ENCODE measurements around the gene PPM1H. TPM values are rescaled to one million over a fixed set of nuclear protein-coding genes. Genes with fewer than 3 reads are reported as not detected.

The PPM1H gene
- total and polyA plus RNA-seq, 2 of the 8 experiments (the other 6 are each of a cell fraction or from before 2014, with no cell fraction given): 16.4 to 36.1 TPM

DNA sequence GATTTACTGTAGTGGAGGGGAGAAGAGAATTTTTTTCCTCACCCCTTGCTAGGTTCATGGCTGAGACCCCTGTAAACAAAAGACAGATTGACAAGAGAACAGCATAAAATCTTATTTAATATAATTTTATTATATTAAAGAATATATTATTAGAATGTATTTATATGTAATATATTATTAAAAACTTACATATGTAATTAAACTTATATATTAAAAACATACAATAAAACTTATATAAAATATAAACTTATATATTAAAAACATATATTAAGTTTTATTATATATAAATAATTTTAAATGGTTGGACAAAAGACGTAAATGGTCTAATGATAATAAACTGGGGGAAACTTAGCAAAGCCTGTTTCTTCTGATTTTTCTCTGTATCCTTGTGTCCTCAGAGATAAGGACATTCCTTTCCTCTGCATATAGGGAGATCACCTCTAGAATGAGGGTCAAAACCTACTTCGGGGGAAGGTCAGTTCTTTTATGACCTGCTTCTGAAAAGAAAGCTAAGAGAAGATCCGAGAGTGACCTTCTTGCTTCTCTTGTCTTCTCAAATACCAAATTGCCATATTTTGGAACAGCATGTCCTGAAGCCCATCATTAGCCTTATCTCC, 8.9 kb upstream of the PPM1H start:
- Histone ChIP-seq H3K23me2 (ENCODE audit: low read depth, low read length) (no peaks in the 10 kb centered on the region; the same call in 1 of the 2 replicates), H3K9me3 (ENCODE audit: insufficient read depth in 2 of 2, low read depth in 1 of 2, low read length in 1 of 2) (no peaks in the 10 kb centered on the region), H2BK5ac (ENCODE audit: low read depth, low read length) (no peak overlapping the region), H2BK120ac (replicated peaks; ENCODE audit: low read depth, low read length) (no peak overlapping the region), H4K91ac (replicated peaks; ENCODE audit: insufficient read length, low read length) (no peak overlapping the region), H3K4ac (replicated peaks; ENCODE audit: insufficient read length, low read depth, low read length) (no peak overlapping the region), H3K79me2 (ENCODE audit: control insufficient read depth in 1 of 2, insufficient read depth in 2 of 2, low read length in 2 of 2) (no peaks in the 10 kb centered on the region), H3K4me2 (ENCODE audit: insufficient read depth in 1 of 2, low read depth in 2 of 2, low read length in 2 of 2) (no peak overlapping the region), H3K4me3 (ENCODE audit: extremely low read depth in 1 of 4, insufficient read depth in 2 of 4, low read depth in 3 of 4, low read length in 4 of 4) (no peak overlapping the region), H3K9ac (replicated peaks in 1 of 4; ENCODE audit: extremely low read depth in 1 of 4, low read depth in 3 of 4, low read length in 3 of 4) (no peak overlapping the region), H3K56ac (replicated peaks; ENCODE audit: insufficient read length, low read depth, low read length) (no peak overlapping the region), H4K20me1 (replicated peaks in 1 of 2; ENCODE audit: control insufficient read depth in 1 of 2, insufficient read depth in 2 of 2, low read length in 2 of 2) (no peaks in the 10 kb centered on the region), H2BK12ac (ENCODE audit: low read depth, low read length) (no peak overlapping the region), H2AFZ (ENCODE audit: low read length) (no peak overlapping the region), H3K14ac (ENCODE audit: insufficient read length) (no peak overlapping the region), H3K27me3 (replicated peaks in 1 of 4; ENCODE audit: control insufficient read depth in 3 of 4, extremely low read depth in 1 of 4, insufficient read depth in 3 of 4, low read length in 3 of 4) (no peaks in the 10 kb centered on the region), H3K27ac (ENCODE audit: low read depth, low read length) (no peak overlapping the region; the same call in 1 of the 2 replicates), H3K36me3 (ENCODE audit: control insufficient read depth in 2 of 4, insufficient read depth in 4 of 4, low read length in 3 of 4) (no peaks in the 10 kb centered on the region), H4K8ac (ENCODE audit: extremely low read depth, insufficient read depth, low read length) (no peak overlapping the region), H3K4me1 (replicated peaks in 1 of 4; ENCODE audit: control insufficient read depth in 3 of 4, insufficient read depth in 4 of 4, low read length in 3 of 4) (no peaks in the 10 kb centered on the region), H2BK15ac (ENCODE audit: low read length) (no peak overlapping the region), H3K23ac (ENCODE audit: insufficient read length) (no peak overlapping the region), H3K18ac (ENCODE audit: extremely low read depth, low read length) (no peak overlapping the region), H3K79me1 (ENCODE audit: low read depth, low read length) (no peaks in the 10 kb centered on the region), H4K5ac (ENCODE audit: insufficient read length, low read depth, low read length) (no peak overlapping the region), H2AK5ac (ENCODE audit: low read depth, low read length) (no peak overlapping the region), H2BK20ac (ENCODE audit: low read length) (no peak overlapping the region)
- ChIA-PET CTCF (ENCODE audit: partially characterized antibody) (interaction anchor here (1.1 to 2.0 kb wide), 3 partner anchors 8 to 127 kb away, joined by 3 to 5 read pairs (median 5); partner anchors contain the start of gene PPM1H), POLR2A (ENCODE audit: partially characterized antibody) (no interaction called here)
- 91% methylated on average over 3 of the region's 3 CpGs; no CpG with 5 or more reads in 1 of the 2 experiments for WGBS, 2 experiments (ENCODE audit: extremely low coverage in 1 of 2, insufficient coverage in 1 of 2, insufficient read length in 1 of 2, insufficient replicate concordance in 2 of 2, low coverage in 1 of 2, low lambda C conversion rate in 2 of 2, missing lambda C conversion rate in 1 of 2)
- DNase-seq (ENCODE audit: low read depth in 1 of 2, low spot score in 2 of 2) (no peak), FAIRE-seq (no peak)
- TF ChIP-seq POLR2A (IDR thresholded peaks at IDR 0.05; ENCODE audit: control extremely low read depth in 1 of 2, low read depth in 2 of 2, low read length in 2 of 2): no peak
- TF ChIP-seq E2F6 (IDR thresholded peaks at IDR 0.05): no peak
- TF ChIP-seq YY1 (IDR thresholded peaks at IDR 0.05; ENCODE audit: low read depth, low read length): no peak
- TF ChIP-seq EZH2 (IDR thresholded peaks at IDR 0.05; ENCODE audit: low read depth, low read length, severe bottlenecking): no peak
